ENCODE results near the gene EXD2.

DNA sequence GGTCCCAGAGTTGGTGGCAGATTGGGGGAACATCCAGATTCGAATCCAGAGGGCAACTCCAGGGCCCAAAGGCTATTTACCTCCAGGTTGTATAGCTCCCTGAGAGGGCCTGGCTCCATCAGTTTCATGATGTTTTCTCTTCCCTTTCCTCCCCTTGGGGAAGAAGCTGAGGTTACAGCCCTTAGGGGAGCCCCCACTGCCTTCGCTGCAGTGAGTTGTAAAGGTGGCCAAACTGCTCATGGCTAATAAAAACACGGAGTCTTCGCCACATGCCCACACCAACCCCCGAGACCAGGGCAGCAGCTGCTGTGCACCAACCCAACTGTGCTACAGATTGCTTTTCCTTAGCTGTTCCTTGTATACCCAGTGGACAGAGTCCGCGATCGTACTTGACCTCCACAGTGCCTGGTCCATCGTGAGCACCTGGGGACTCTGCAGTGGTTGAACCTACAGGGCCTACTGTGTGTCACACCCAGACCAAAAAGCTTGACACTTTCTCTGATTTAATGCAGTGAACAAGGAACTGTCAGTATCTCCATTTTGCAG lies 89.5 kb downstream of the EXD2 start:
- TF ChIP-seq POLR2A (IDR thresholded peaks at IDR 0.05): no peak
- TF ChIP-seq, protein P1, sequence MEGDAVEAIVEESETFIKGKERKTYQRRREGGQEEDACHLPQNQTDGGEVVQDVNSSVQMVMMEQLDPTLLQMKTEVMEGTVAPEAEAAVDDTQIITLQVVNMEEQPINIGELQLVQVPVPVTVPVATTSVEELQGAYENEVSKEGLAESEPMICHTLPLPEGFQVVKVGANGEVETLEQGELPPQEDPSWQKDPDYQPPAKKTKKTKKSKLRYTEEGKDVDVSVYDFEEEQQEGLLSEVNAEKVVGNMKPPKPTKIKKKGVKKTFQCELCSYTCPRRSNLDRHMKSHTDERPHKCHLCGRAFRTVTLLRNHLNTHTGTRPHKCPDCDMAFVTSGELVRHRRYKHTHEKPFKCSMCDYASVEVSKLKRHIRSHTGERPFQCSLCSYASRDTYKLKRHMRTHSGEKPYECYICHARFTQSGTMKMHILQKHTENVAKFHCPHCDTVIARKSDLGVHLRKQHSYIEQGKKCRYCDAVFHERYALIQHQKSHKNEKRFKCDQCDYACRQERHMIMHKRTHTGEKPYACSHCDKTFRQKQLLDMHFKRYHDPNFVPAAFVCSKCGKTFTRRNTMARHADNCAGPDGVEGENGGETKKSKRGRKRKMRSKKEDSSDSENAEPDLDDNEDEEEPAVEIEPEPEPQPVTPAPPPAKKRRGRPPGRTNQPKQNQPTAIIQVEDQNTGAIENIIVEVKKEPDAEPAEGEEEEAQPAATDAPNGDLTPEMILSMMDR (IDR thresholded peaks at IDR 0.05 in 4 of 5, conservative IDR thresholded peaks at IDR 0.05 in 1 of 5): no peak
